HG03558 (cell line): ENCODE results near the gene ANGPTL1.
"Not testable (repeated sequence)": the region's sequence is repeated elsewhere in the genome, so short reads cannot be mapped to it uniquely, and the experiment has no call there.

Experiments used
- ATAC-seq: cut with Tn5 transposase; IDR thresholded peaks from one replicate; pipeline ENCODE4 v1.9.1; 2021; ENCODE audit warnings: moderate number of reproducible peaks; ENCODE audit not compliant: unreplicated experiment; ENCODE audit errors: extremely low read depth

Gene ANGPTL1

DNA sequence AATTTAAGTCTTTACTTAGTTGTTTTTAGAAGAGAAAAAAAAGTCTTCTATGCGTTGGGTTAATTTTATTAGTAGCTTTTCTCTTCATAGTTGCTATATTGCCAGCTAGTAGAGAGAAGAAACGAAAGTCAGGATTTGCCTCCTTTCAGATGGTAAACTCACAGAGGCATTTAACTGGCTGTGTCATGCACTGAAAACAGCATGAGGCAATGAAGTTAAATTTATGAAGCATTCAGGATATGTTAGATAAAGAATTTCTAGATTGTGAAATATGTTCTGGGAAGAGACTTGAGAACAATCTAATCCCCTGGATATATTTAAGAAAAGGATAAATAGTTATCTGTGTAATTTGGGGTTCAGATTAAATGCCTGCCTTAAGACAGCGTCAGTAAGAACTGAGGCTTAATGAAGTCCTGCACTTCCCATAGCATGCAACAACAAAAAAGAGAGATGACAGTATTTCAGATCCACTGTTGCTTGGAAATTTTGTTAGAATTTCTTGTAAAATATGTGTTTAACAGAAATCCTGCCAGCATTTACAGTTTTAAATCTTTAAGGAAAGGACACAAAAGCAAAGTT is 1.7 kb downstream of the ANGPTL1 start:
- no peak for ATAC-seq

DNA sequence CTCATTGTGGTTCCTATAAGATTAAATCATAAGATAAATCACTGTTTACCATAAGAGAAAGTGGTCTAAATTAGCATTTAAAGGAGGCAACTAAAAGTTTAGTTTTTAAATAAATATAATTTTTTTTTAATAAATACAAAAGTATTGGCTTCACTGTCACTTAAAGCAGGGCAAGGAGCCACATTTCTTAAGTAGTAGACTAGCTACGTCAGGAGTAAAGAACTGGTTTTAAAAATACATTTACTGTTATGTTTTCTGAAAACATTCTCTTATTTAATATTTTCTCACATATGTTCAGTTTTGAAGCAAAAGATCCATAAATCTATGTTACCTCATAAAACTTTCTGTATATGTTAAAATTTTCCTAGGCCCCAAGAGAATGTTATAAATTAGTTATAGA is 2.2 kb downstream of the ANGPTL1 start:
- no peak for ATAC-seq

DNA sequence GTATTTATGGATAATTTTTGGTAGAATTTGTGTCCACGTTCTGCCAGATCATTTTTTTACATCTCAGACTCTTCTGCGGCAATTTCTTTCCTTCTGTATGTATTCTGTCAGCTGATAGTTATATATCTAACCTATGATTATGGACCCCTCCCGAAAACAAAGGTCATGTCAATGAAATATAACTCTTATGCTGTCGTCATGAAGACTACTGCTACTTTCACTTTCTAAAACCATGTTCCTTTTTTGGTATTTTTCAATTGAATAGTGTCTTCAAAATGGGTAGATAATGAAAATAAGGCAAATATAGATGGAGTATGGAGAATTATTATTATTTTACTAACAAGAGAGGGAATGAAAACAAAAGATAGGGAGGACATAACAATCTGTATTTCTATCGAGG is 3.2 kb downstream of the ANGPTL1 start:
- ATAC-seq = no peak

DNA sequence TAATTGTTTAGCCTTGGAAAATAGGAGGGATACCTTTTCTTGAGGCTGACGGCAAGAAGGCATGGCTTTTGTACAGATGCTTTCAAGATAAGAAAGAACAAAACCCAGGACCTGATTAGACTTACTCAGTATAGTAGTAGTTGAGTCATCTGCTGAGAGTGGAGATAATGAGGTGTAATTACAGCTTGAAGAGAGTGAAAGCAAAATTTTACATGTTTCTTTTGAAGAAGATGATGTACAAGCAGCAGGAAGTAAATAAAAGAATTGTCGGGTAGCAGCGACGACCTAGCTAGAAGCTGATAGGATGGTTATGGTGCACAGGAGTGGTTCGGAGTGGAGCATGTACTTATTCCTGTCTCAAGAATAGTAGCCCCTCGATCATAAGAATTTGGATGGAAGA is 6.6 kb downstream of the ANGPTL1 start:
- no peak for ATAC-seq

DNA sequence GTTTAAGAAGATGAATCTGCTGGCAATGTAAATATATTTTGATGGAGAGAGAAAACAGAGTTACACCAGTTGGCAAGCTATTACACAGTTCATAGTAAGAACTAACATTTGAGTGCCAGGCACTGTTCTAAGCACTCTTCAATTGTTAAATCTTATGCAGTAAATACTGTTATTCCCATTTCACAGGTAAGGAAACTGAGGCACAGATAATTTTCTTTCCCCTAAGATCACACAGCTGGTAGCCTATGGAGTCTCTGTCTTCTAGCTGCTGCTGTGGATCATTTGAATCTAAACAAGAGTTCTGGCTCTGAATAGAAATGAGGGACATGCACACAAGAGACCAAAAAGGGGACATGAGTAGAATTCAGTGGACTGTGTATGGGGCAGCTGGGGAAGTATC is 8.0 kb downstream of the ANGPTL1 start:
- no peak for ATAC-seq

DNA sequence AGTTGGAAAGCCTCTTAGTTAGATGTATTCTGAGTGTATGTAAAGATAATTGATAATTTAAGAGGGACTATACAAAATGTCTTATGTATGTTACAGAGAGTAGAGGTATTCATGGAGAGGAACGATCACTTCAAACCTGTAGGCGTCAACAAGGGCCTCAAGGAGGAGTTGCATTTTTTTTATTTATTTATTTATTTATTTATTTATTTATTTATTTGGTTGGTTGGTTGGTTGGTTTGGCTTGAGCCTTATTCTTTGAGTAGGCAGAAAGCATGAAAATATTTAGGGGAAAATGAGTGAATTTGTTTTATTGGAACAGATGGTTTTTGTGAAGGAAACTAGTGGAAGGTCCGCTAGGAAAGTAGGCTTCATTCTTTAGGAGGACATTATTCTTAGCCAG is 8.5 kb downstream of the ANGPTL1 start:
- ATAC-seq = no peak

DNA sequence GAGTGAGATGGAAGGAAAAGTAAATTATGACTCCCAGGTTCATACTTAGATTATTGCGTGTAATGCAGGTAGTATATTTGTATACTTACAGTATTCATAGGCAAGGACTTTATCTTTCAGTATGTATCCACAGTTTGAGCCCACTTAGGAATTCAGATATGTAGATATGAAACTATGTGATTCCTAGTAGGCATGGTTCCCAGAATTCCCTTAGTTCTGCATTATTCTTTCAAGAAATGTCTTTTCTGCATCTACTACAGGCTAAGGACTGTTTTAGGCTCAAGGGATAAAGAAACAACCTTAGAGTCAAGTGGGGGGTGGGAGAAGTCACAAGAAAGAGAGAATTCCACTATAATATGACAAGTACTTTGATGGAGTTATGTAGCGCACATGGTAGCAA is 13.8 kb downstream of the ANGPTL1 start:
- ATAC-seq = no peak

DNA sequence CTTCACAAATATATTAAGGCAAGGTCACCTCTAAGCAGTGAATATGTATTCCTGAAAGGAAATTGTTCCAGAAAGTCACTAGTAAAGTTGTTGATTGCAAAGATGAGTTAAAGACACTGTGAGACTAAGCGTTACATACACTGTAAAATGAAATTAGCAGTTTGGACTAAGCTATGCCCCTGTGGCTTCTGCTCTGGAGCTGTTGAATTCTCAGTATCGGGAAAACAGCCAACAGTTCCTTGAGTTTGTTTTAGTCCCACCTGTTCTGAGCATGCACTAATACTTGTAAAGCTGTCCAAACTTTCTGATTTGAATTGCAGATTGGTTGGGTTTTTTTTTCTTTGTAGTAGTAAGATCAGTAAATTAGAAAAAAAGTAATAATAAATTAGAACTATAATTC is 21.0 kb downstream of the ANGPTL1 start:
- ATAC-seq = no peak

DNA sequence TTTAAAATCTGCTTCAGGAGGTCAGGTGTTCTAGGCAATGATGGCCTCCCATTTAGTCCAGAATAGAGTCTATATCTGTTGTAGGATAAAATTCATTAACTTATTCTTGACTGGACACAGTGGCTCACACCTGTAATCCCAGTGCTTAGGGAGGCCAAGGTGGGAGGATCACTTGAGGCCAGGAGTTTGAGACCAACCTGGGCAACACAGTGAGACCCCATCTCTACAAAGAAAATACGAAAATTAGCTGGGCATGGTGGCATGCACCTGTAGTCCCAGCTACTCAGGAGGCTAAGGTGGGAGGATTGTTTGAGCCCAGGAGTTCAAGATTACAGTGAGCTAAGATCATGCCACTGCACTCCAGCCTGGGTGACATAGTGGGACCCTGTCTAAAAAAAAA is 23.0 kb downstream of the ANGPTL1 start:
- not testable (repeated sequence) for ATAC-seq

DNA sequence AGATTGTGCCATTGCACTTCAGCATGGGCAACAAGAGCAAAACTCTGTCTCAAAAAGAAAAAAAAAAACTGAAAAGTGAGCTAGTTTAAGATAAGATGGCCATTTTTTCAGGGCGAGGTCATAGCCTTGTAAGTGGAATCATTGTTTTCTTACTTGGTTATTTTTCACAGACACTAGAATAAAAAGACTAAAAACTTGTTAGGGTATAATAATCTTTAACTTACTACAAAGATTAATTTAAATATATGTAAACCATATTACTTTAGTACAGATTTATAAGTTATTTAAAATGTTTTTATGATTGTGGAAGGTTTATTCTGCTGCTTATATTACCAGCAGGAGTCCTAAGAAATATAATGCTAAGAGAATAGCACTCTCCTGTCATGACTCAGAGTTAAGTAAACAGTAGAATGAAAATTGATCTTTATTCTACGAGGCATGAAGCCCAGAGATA is 23.5 kb downstream of the ANGPTL1 start:
- ATAC-seq = no peak

DNA sequence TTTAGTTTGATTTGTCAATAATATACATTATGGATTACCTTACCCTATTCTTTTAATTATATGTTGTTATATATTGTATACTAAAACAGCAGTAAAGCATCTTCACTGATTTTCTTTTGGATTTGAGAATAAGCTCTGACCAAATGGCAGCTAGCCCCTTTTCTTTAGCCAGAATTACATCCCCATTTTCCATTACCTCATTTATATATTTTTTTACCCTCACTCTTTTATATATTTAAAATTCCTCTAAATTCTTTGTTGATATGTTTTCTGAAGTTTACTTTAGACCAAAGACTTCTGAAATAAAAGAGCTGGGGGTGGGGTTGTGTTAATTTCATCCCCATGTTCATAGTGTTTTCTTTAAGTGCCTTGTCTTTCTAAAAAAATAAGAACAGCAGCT is 24.6 kb downstream of the ANGPTL1 start:
- ATAC-seq = no peak

DNA sequence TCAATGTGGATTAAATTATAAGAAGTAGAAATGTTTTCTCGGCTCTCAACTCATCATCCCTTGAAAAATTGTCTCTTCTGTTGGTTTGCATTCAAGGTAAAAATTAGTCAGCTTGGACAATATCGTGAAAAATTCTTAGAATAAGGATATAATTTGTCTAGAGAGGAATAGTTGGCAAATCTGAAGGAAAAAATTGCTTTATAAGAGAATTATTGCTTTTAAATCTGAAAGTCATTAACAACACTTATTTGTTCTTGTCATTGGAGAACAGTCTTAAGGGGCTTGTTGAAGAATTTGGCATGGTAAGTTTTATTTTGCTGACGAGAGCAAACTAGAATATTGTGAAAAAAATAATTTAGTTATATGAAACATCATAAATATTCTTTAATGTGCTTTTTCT is 26.4 kb downstream of the ANGPTL1 start:
- ATAC-seq = no peak

DNA sequence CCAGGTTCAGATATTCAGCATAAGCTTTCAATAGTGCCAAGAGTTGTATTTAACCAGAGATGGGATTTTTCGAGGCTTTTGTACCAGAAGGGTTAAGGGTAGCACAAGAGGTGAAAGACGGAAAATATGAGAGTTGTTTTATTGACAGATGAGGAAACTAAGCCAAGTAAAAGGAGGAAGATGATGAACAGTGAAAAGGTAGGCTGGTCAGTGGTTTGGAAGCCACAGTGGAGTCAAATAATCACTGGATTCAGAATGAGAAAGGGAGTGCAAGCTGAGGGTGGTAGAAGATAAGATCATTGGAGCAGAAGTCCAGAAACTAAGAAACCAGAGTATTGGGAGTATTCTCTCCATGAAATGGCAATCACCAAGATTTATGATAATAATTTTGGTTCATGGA is 45.7 kb downstream of the ANGPTL1 start:
- no peak for ATAC-seq

DNA sequence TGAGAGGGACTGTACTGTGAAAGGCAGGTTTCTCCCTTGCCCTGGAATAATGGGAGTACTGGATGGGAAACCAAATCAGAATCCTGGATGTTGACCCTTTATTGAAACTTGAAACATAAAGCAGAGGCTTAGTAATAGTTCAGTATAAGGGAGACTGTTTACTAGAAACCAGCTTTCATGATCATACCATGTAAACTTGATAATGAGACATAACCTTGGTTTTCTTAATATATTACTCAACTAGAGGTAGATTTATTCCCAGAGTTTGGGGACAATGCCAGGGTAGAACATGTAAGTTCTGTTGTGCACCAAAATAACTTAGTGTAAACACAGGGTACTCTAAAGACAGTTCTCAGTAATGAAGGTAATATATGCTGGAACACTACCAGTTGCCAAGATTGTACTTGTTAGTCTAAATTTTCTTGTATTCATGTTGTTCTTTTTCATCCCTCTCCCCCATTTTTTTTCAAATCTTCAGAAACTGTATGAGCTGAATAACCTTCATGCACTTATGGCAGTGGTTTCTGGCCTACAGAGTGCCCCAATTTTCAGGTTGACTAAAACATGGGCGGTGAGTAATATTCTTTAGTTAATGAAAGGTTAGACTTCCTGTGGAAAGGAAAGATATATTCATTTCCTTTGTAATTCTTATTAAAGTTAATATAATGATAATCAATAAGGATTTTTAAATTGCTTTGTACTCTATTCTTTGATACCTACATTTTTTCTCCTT is 49.6 kb downstream of the ANGPTL1 start:
- ATAC-seq = no peak

DNA sequence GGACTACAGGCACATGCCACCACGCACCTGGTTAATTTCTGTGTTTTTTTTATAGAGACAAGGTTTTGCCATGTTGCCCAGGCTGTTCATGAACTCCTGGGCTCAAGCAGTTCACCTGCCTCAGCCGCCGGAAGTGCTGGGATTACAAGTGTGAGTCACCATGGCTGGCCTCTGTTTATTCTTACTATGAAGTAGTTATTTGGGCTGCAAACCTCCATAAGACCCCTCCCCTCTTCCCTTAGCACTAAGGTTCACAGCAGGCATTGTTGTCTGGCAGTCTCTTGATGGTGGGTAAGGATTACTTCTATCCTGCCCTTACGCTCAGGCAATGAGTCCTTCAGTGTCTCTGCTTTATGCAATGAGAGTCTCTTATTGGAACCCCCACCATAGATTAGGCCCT is 51.8 kb downstream of the ANGPTL1 start:
- ATAC-seq = no peak

DNA sequence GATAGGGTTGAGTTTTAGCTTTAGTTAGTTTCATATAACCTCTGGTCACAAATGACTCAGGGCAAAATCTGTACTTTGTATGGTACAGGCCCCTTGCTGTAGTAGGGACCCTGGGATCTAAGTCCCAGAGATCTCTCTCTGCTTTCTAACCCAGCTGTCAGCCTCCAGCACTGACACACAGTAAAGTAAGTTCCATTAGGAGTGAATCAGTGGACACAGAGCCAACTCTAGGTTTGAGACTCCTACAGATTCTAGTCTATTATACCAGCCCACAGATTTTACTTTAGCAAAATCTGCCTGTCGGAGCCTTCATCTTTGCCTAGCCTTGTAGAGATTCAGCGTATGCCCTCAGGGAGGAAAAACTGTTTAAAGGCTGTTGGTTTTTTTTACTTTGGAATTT is 52.5 kb downstream of the ANGPTL1 start:
- no peak for ATAC-seq

DNA sequence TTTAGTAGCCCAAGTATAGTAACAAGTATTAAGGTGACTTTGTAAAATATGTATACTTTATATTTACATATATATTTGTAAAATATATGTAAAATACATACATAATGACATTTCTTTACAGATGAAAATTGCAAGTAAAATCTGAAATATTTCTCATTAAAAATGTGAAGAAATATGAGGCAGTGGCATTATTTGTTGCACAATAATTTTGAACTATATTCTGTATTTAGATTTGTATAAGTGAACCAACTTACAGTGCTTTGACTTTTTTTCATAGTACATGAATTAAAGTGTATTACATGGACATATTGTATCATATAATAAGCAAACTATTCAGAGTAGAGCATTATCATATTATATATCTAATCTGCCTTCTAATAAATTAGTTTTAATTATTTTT is 60.3 kb downstream of the ANGPTL1 start:
- ATAC-seq = no peak

DNA sequence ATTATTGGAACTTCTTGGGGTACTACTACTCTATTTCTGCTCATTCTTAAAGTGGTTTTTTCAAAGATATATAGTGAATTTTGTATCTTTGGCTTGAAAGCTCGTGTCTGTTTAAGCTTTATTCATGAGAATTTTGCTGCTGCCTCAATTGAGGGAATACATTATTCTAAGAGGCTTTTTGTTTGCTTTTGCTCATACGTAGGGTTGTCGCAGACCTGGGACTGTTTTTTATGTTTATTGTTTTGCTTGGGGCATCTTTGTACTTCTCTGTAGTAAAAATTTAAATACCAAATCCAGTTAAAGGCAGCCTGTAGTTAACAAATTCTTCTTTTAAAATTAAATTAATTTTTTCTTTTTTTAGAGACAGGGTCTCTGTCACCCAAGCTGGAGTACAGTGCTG is 62.3 kb downstream of the ANGPTL1 start:
- no peak for ATAC-seq

DNA sequence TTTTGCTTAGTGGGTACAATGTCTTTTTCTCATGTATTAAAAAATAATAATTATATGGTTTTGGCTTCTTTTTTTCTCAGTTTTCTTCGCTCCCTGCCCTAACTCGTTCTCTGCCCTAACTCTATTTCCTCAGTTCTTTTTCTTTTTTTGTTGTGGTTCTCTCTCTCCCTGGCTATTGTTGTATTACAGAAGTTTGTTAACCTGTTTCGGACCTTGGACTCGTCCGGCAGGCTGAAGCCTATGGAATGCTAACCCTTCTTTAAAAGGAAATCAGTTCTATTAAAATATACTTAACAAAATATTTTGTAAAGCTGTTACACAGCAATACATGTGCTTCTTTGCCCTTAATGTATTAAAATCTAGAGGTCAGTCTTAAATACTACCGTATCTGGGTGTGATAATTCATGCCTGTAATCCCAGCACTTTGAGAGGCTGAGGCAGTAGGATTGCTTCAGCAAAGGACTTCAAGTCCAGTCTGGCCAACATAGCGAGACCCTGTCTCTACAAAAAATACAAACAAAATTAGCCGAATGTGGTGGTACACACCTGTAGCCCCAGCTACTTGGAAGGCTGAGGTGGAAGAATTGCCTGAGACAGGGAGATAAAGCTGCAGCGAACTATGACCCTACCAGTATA is 64.1 kb downstream of the ANGPTL1 start:
- no peak for ATAC-seq

DNA sequence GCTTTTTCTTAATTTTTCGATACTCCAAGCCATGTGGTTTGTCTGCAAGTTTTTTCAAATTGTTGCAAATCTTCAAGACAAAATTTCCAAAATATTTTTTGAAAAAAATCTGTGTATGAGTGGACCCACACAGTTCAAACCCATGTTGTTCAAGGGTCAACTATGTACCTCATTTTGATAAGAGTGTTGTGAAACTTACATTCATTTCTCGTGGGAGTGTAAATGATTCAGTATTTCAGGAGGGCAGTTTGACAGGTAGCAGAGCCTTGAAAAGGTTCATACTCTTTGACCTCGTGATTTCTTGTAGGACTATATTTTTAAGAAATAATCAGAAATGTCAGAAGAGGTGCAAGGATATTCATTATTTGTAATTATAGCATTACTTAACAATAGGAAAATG is 68.0 kb downstream of the ANGPTL1 start:
- no peak for ATAC-seq
